ENCODE data around the gene EPPIN.
A peak's percentile ranks its signal among the peaks of the same experiment; 100 is the strongest.
"Not testable (repeated sequence)": the region's sequence is repeated elsewhere in the genome, so short reads cannot be mapped to it uniquely, and the experiment has no call there.

Gene EPPIN

GRCh38 chr20:45547206-45547770, at the start of gene EPPIN:
EPPIN (minus strand) TSS chr20:45547401; CDS start chr20:45547357, 44 bp downstream.
- H3K27ac ChIP-seq, result no peak within 1 kb of the TSS
- no peak for TF ChIP-seq ZFX (IDR thresholded peaks at IDR 0.05)
- no peak for TF ChIP-seq CTCF (conservative IDR thresholded peaks at IDR 0.05)

GRCh38 chr20:45595235-45595634, 48.0 kb upstream of the EPPIN start:
- H3K27ac ChIP-seq, result no peak overlapping the region
- TF ChIP-seq CTCF (conservative IDR thresholded peaks at IDR 0.05) (no peak), ZFX (IDR thresholded peaks at IDR 0.05) (no peak)

- H3K27ac ChIP-seq, result no peak overlapping the region
- TF ChIP-seq CTCF (conservative IDR thresholded peaks at IDR 0.05) (no peak), ZFX (IDR thresholded peaks at IDR 0.05) (no peak)
Measured at GRCh38 chr20:45593498-45593897, 46.3 kb upstream of the EPPIN start.

- TF ChIP-seq ZFX (IDR thresholded peaks at IDR 0.05), result no peak
- peak; percentile 97 for TF ChIP-seq CTCF (conservative IDR thresholded peaks at IDR 0.05)
- H3K27ac ChIP-seq, result no peak overlapping the region
Measured at GRCh38 chr20:45592574-45593189, 45.5 kb upstream of the EPPIN start.

GRCh38 chr20:45589725-45590124, 42.5 kb upstream of the EPPIN start:
- TF ChIP-seq ZFX (IDR thresholded peaks at IDR 0.05) (no peak), CTCF (conservative IDR thresholded peaks at IDR 0.05) (no peak)

GRCh38 chr20:45588800-45589199, 41.6 kb upstream of the EPPIN start:
- H3K27ac ChIP-seq, result no peak overlapping the region
- no peak for TF ChIP-seq ZFX (IDR thresholded peaks at IDR 0.05)
- TF ChIP-seq CTCF (conservative IDR thresholded peaks at IDR 0.05), result no peak

More at GRCh38 chr20:45589725-45590124, 42.5 kb upstream of the EPPIN start:
- no peak overlapping the region for H3K27ac ChIP-seq

- not testable (repeated sequence) for H3K27ac ChIP-seq
Measured at GRCh38 chr20:45585986-45586385, 38.8 kb upstream of the EPPIN start.

GRCh38 chr20:45584294-45584693, 37.1 kb upstream of the EPPIN start:
- not testable (repeated sequence) for H3K27ac ChIP-seq

Measured in C4-2B (cell line).